ENCODE measurements around the gene ZSWIM9. TPM values are rescaled to one million over a fixed set of nuclear protein-coding genes. Genes with fewer than 3 reads are reported as not detected.

ZSWIM9 gene
- total RNA-seq, 2 donors from 2014 or later: 6.2 to 16.8 TPM

DNA sequence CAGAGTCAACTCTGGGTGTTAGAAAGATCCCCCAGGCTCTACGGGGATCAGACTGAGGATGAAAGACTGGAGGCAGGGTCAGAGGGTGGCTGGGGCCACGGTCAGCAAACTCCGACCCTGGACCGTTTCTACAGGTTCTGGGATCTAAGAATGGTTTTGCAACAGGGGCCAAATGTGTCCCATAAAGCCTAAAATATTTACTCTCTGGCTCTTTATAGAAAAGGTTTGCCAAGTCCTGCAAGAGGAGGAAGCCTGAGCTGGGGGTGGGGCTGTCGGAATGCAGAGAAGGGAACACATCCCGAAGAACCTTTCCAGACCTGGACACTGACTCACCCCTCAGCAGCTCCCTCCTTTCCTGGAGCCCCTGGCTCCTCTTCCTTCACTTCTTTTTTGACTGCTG, 21.1 kb upstream of the ZSWIM9 start:
- H3K36me3 Mint-ChIP-seq: peaks cover 4% of the 10 kb centered on the region
- H3K9me3 Mint-ChIP-seq: no peaks in the 10 kb centered on the region
- no peak overlapping the region for H3K27ac Mint-ChIP-seq
- DNase-seq (ENCODE audit: low spot score) (no peak), ATAC-seq (no peak)
- H3K4me3 Mint-ChIP-seq: no peak overlapping the region
- H3K27me3 Mint-ChIP-seq: no peaks in the 10 kb centered on the region
- peaks cover 0 to 5% of the 10 kb centered on the region in 2 donors for H3K4me1 Mint-ChIP-seq (ENCODE audit: low read depth in 2 of 2)

DNA sequence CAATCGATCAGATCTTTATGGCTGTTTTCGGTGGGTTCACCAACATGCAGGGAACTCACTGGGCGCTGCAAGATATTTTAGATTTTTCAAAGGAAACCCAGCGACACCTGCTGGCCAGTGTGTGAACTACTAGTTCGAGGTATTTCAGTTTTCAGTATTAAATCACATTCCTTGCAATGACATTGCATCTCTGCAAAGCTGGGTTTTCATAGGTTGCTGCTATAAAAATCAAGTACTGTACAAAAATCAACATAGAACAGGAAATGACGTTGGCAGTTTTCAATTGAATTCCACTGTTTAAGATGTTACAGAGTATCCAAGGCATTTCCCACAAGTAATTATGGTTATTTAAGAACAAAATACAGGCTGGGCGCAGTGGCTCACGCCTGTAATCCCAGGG, 17.9 kb upstream of the ZSWIM9 start:
- Mint-ChIP-seq H3K9me3 (no peaks in the 10 kb centered on the region), H3K27me3 (no peaks in the 10 kb centered on the region), H3K36me3 (peaks cover 9% of the 10 kb centered on the region), H3K4me3 (no peak overlapping the region), H3K27ac (no peak overlapping the region), H3K4me1 (ENCODE audit: low read depth in 2 of 2) (peaks cover 3 to 5% of the 10 kb centered on the region in 2 donors)
- no peak for ATAC-seq
- peak; percentile 80 for DNase-seq (ENCODE audit: low spot score)

DNA sequence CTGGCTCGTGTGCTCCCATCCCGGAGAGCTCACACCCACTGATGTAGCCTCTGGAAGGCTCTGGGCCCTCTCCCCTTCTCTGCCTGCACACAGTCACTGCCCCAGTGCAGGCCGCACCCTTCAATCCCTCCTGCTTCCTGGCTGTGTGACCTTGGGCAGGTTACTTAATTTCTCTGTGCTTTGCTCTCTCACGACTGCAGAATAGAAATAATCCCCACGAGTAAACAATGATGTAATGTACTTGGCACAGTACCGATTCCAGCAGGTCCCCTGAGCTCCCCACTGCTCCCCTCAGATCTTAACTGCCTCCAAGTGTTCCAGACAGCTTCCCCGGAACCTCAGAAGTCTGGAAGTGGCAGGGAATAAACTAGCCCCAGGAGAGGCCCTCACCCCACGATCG, 16.5 kb upstream of the ZSWIM9 start:
- peaks cover 3 to 7% of the 10 kb centered on the region in 2 donors for H3K4me1 Mint-ChIP-seq (ENCODE audit: low read depth in 2 of 2)
- no peak overlapping the region for H3K4me3 Mint-ChIP-seq
- peaks cover 9% of the 10 kb centered on the region for H3K36me3 Mint-ChIP-seq
- H3K27me3 Mint-ChIP-seq: no peaks in the 10 kb centered on the region
- DNase-seq (ENCODE audit: low spot score): no peak
- no peaks in the 10 kb centered on the region for H3K9me3 Mint-ChIP-seq
- peak overlapping the region; percentile 42 to 68 for H3K27ac Mint-ChIP-seq
- no peak for ATAC-seq

DNA sequence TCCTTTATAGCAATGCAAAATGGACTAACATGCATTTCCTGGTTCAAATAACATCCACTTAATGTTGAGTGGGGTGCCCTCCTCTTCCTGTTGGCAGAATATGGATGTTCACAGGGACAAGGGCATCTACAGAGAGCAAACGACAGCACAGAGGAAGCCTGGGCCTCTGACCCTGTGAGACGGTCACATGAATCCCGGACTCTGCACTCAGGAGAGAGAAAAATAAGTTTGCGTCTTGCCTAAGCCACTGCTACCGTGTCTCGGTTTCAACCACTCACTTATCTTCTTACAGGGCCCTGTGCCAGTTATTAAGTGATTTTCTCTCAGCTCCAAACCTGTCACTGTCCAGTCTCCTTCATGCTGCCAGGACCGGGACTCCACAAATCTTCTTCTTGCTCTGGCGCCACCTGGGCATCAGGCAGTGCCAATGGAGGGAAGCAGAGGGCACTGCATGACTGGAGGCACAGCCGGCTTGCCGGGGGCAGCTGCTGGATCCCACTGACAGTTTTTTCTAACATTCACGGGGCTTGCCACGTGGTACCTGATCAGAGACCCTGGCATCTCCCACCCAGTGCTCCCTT, 12.2 kb upstream of the ZSWIM9 start:
- Mint-ChIP-seq H3K27ac (no peak overlapping the region), H3K9me3 (no peaks in the 10 kb centered on the region), H3K4me3 (no peak overlapping the region), H3K4me1 (ENCODE audit: low read depth in 2 of 2) (peaks cover 3 to 11% of the 10 kb centered on the region in 2 donors), H3K27me3 (no peaks in the 10 kb centered on the region), H3K36me3 (peaks cover 11% of the 10 kb centered on the region)
- no peak for ATAC-seq
- no peak for DNase-seq (ENCODE audit: low spot score)

DNA sequence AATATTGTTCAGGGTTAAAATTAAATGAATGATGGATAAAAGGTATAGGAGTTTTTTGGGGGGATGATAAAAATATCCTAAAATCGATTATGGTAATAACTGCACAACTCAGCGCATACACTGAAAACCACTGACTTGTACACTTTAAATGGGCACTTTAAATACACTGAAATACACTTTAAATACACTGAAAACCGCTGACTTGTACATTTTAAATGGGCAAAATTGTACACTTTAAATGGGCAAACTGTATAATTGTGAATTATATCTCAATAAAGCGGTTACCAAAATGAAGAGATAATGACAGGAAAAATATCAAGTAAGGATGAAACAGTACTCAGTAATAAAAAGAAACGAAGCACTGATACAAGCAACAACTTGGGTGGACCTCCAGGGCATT, 1.8 kb upstream of the ZSWIM9 start:
- H3K9me3 Mint-ChIP-seq: no peaks in the 10 kb centered on the region
- H3K36me3 Mint-ChIP-seq: peaks cover 4% of the 10 kb centered on the region
- peak overlapping the region; percentile 96 to 97 for H3K27ac Mint-ChIP-seq
- ATAC-seq (no peak), DNase-seq (ENCODE audit: low spot score) (no peak)
- H3K27me3 Mint-ChIP-seq: no peaks in the 10 kb centered on the region
- H3K4me3 Mint-ChIP-seq: peak overlapping the region; percentile 97
- peaks cover 21 to 23% of the 10 kb centered on the region in 2 donors for H3K4me1 Mint-ChIP-seq (ENCODE audit: low read depth in 2 of 2)

DNA sequence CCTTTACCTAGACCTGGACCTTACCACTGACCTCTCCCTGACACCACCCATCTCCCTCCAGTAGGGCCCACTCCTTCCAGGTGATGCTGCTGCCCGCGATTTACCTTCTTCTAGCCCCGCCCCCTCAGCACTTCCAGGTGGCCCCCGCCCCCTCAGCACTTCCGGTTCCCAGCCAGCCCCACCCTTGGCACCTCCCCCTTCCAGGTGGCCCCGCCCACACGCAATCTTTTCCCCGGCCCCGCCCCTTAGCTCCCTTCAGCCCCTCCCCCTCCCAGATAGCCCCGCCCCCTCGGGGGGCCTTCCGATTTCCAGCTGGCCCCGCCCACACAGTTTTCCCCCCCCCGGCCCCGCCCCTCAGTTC, 922 bp upstream of the ZSWIM9 start:
- Mint-ChIP-seq H3K4me1 (ENCODE audit: low read depth in 2 of 2) (peaks cover 21 to 23% of the 10 kb centered on the region in 2 donors), H3K4me3 (peak overlapping the region; percentile 97), H3K36me3 (peaks cover 8% of the 10 kb centered on the region), H3K27me3 (no peaks in the 10 kb centered on the region), H3K27ac (peak overlapping the region; percentile 96 to 97), H3K9me3 (no peaks in the 10 kb centered on the region)
- DNase-seq (ENCODE audit: low spot score) (peak; percentile 94), ATAC-seq (peak; percentile 71 to 82)

DNA sequence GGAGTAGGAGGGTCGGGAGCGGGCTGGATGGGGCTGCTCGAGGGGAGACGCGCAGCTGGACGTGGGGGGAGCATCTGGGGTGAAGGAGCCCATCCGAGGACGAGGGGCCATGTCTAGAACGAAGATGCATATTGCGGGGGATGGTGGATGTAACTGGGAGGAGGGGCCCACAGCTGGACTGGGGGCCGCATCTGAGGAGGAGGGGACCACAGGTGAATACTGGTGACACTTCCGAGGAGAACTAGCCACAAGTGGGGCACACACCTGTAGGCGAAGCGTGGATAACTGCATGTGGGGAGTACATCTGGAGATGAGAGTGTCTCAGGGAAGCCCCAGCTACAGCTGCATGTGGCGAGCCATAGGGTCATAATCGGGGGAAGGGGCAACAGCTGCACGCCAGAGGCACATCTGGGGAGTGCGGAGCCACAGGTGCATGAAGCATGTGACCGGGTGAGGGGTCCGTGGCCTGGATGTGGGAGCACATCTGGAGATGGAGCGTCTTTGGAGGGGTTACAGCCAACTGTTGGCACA, 402 bp downstream of the ZSWIM9 start:
- Mint-ChIP-seq H3K36me3 (peaks cover 12% of the 10 kb centered on the region), H3K4me1 (ENCODE audit: low read depth in 2 of 2) (peaks cover 23% of the 10 kb centered on the region in 2 donors), H3K4me3 (peak overlapping the region; percentile 97), H3K9me3 (no peaks in the 10 kb centered on the region), H3K27ac (peak overlapping the region; percentile 96 to 97), H3K27me3 (no peaks in the 10 kb centered on the region)
- DNase-seq (ENCODE audit: low spot score) (no peak), ATAC-seq (no peak)

DNA sequence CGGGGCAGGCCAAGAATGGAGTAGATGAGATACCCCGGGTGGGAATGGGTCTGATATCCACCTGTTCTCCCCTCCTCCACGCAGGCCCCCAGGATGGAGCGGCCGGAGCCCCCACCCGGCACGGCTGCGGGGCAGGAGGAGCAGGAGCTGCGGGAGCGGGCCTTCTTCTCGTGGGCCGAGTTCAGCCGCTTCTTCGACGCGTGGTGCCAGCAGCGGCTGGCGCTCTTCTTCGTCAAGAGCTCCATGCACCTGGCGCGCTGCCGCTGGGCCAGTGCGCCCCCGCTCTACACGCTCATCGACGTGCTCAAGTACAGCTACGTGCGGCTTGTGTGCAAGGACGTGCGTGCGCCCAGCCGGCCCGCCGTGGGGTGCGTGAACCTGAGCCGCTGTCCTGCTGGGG, 1.2 kb downstream of the ZSWIM9 start:
- no peak for ATAC-seq
- Mint-ChIP-seq H3K36me3 (peaks cover 12% of the 10 kb centered on the region), H3K27ac (peak overlapping the region in 1 of 2 donors; percentile 97), H3K4me3 (peak overlapping the region; percentile 97), H3K9me3 (no peaks in the 10 kb centered on the region), H3K4me1 (ENCODE audit: low read depth in 2 of 2) (peaks cover 23% of the 10 kb centered on the region in 2 donors), H3K27me3 (no peaks in the 10 kb centered on the region)
- no peak for DNase-seq (ENCODE audit: low spot score)

DNA sequence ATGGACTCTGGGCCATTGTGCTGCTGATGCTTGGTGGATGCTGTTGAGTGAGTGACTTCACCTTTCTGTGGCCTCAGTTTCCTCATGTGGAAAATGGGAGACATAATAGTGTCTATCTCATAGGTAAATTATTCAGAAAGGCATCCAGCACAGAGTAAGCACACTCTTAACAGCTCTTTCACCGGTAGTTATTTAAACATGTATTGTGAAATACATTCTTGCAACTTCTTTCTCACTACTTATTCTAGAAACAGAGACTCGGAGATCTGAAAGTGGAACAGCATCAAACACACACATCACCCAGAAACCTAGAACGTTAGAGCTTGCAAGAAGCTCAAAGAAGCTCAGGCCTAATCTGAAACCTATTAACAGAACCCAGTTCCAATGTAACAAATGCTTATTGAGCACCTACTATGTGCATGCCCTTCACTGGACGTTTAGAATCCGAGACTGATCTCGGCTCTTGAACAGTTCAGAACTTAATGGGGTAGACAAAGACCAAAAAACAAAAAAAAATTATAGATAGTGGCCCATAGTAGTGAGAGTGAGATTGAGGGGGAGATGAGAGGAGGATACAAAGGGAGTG, 4.1 kb downstream of the ZSWIM9 start:
- peaks cover 10 to 21% of the 10 kb centered on the region in 2 donors for H3K4me1 Mint-ChIP-seq (ENCODE audit: low read depth in 2 of 2)
- no peak overlapping the region for H3K4me3 Mint-ChIP-seq
- H3K27me3 Mint-ChIP-seq: no peaks in the 10 kb centered on the region
- H3K36me3 Mint-ChIP-seq: peaks cover 12% of the 10 kb centered on the region
- DNase-seq (ENCODE audit: low spot score) (no peak), ATAC-seq (no peak)
- H3K27ac Mint-ChIP-seq: no peak overlapping the region
- no peaks in the 10 kb centered on the region for H3K9me3 Mint-ChIP-seq

DNA sequence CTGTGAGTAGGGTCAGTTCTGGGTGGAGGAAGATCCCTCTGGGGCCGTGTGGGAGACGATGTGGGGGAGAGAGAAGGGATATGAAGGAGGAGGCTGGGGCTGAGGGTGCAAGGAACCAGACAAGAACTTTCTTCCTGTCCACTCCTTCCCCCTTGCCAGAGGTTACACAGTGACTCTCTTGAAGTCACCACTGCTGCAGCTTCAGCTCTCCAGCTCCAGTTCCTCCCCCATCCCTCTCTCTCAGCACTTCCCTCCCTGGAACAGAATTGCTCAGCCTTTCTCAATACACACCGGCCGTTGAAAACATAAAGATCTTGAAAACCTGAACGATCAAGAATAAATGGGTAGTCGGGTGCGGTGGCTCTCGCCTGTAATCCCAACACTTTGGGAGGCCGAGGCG, 5.1 kb downstream of the ZSWIM9 start:
- Mint-ChIP-seq H3K36me3 (peaks cover 12% of the 10 kb centered on the region), H3K4me1 (ENCODE audit: low read depth in 2 of 2) (peaks cover 8 to 16% of the 10 kb centered on the region in 2 donors), H3K4me3 (no peak overlapping the region), H3K27me3 (no peaks in the 10 kb centered on the region), H3K9me3 (no peaks in the 10 kb centered on the region), H3K27ac (peak overlapping the region in 1 of 2 donors; percentile 12)
- no peak for ATAC-seq
- no peak for DNase-seq (ENCODE audit: low spot score)

DNA sequence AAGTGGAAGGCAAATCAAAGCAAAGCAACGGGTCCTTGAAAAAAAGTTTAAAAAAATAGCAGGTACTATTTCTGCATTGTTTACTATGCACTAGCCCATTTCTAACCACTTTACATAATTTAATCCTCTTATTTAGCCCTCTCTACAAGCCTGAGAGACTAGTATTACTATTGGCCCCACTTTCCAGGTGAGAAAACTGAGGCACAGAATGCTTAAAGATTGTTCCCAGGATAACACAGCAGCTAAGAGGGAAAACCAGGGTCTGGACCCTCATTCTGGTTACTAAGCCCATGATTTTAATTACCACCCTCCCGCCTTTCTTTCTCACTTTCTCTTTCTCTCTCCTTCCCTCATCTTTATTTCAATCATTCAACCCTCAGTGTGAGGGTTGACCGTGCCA, 5.7 kb downstream of the ZSWIM9 start:
- Mint-ChIP-seq H3K4me1 (ENCODE audit: low read depth in 2 of 2) (peaks cover 3 to 11% of the 10 kb centered on the region in 2 donors), H3K4me3 (no peak overlapping the region), H3K9me3 (no peaks in the 10 kb centered on the region), H3K36me3 (peaks cover 11% of the 10 kb centered on the region), H3K27me3 (no peaks in the 10 kb centered on the region), H3K27ac (peak overlapping the region in 1 of 2 donors; percentile 76)
- DNase-seq (ENCODE audit: low spot score): no peak
- ATAC-seq: no peak

DNA sequence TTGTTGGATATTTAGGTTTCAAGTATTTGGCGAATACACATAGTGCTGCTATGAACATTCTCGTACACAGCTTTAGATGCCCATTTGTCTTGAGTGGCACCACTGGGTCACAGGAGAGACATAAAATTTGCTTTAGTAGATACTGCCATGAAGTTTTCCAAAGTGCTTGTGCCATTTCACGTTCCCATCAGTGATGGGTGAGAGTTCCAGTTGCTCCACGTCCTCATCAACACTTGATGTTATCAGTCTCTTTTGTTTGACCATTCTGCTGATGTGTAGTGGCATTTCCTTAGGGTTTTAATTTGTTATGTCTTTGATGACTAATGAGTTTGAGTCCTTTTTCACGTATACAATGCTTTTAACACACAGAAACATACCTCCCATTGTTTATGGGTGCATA, 11.0 kb downstream of the ZSWIM9 start:
- no peaks in the 10 kb centered on the region for H3K27me3 Mint-ChIP-seq
- H3K36me3 Mint-ChIP-seq: peaks cover 8% of the 10 kb centered on the region
- H3K4me1 Mint-ChIP-seq (ENCODE audit: low read depth in 2 of 2): peaks cover 0 to 3% of the 10 kb centered on the region in 2 donors
- H3K9me3 Mint-ChIP-seq: no peaks in the 10 kb centered on the region
- ATAC-seq (no peak), DNase-seq (ENCODE audit: low spot score) (no peak)
- H3K4me3 Mint-ChIP-seq: no peak overlapping the region
- H3K27ac Mint-ChIP-seq: no peak overlapping the region

DNA sequence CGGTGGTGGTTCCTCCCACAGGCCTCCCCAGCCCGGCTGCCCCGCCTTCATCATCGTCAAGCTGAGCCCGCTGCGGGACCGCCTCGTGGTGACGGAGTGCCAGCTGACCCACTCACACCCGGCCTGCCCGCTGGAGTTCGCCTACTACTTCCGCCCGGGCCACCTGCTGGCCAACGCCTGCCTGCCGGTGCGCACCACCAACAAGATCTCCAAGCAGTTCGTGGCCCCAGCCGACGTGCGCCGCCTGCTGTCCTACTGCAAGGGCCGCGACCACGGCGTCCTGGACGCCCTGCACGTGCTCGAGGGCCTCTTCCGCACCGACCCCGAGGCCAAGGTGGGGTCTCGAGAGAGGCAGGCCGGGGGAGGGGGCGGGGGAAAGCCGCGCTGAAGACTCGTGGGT, 12.0 kb downstream of the ZSWIM9 start:
- Mint-ChIP-seq H3K36me3 (peaks cover 8% of the 10 kb centered on the region), H3K4me3 (no peak overlapping the region), H3K27ac (no peak overlapping the region), H3K27me3 (no peaks in the 10 kb centered on the region), H3K9me3 (no peaks in the 10 kb centered on the region), H3K4me1 (ENCODE audit: low read depth in 2 of 2) (no peaks in the 10 kb centered on the region)
- DNase-seq (ENCODE audit: low spot score): no peak
- no peak for ATAC-seq

DNA sequence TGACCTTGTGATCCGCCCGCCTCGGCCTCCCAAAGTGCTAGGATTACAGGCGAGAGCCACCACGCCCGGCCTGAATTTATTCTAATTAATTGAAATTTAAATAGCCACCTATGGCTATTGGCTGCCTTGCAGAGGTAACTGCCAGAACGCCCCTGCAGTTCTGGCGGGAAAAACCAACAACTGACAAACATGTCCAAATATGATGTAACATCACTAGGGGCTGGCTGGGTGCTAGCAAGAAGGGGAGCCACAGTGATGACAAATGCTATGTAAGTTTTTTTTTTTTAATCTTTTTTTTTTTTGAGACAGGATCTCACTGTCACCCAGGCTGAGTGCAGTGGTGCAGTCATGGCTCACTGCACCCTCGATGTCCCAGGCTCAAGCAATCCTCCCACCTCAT, 12.9 kb downstream of the ZSWIM9 start:
- Mint-ChIP-seq H3K27me3 (no peaks in the 10 kb centered on the region), H3K36me3 (peaks cover 8% of the 10 kb centered on the region), H3K9me3 (no peaks in the 10 kb centered on the region), H3K27ac (no peak overlapping the region), H3K4me3 (no peak overlapping the region), H3K4me1 (ENCODE audit: low read depth in 2 of 2) (peaks cover 0 to 2% of the 10 kb centered on the region in 2 donors)
- ATAC-seq: no peak
- no peak for DNase-seq (ENCODE audit: low spot score)
